Stimulated activated naive B cell treated with anti-CD40 and anti-IgM and Interleukin-4, amounts not matched to agents 10 μg/mL and 1 μg/mL and 100 μg/mL, for 72 hours (primary cell): ENCODE results near the gene SLC22A3.
A peak's percentile ranks its signal among the peaks of the same experiment; 100 is the strongest.
"Not testable (repeated sequence)": the region's sequence is repeated elsewhere in the genome, so short reads cannot be mapped to it uniquely, and the experiment has no call there.

ENCODE experiments used
- ATAC-seq, 2 donors: fragments of 150-1000 bp; cut with Tn5 transposase; replicated peaks; 2 replicates each; pipeline ENCODE4 v1.10.0; 2021; ENCODE audit warnings: moderate library complexity in 1 of 2
- DNase-seq: peaks from one replicate; pipeline ENCODE4 v3.0.0; 2021
- H3K27ac Mint-ChIP-seq: one replicate; pipeline ENCODE4 v1.8.0; 2022; ENCODE audit warnings: mild to moderate bottlenecking, mixed read lengths
- H3K27me3 Mint-ChIP-seq, 2 donors: one replicate each; pipeline ENCODE4 v1.8.0; 2022; ENCODE audit warnings: mixed read lengths in 2 of 2
- H3K36me3 Mint-ChIP-seq, 2 donors: one replicate each; pipeline ENCODE4 v1.8.0; 2022; ENCODE audit warnings: mixed read lengths in 2 of 2, mild to moderate bottlenecking in 1 of 2
- H3K4me1 Mint-ChIP-seq, 2 donors: one replicate each; pipeline ENCODE4 v1.8.0; 2022; ENCODE audit warnings: mixed read lengths in 2 of 2, mild to moderate bottlenecking in 1 of 2
- H3K4me3 Mint-ChIP-seq, 2 donors: one replicate each; pipeline ENCODE4 v1.8.0; 2022; ENCODE audit warnings: mild to moderate bottlenecking in 2 of 2, mixed read lengths in 2 of 2, moderate library complexity in 1 of 2
- H3K9me3 Mint-ChIP-seq, 2 donors: one replicate each; pipeline ENCODE4 v1.8.0; 2022; ENCODE audit warnings: mixed read lengths in 2 of 2, mild to moderate bottlenecking in 1 of 2

The SLC22A3 gene

GRCh38 chr6:160442151-160442550 is 94.0 kb downstream of the SLC22A3 start:
- Mint-ChIP-seq H3K4me3 (no peak overlapping the region), H3K27me3 (peaks cover 32 to 45% of the 10 kb centered on the region in 2 donors), H3K27ac (no peak overlapping the region), H3K4me1 (no peaks in the 10 kb centered on the region), H3K9me3 (peaks cover 2 to 7% of the 10 kb centered on the region in 2 donors), H3K36me3 (peaks cover 0 to 6% of the 10 kb centered on the region in 2 donors)
- ATAC-seq, result no peak
- no peak for DNase-seq

GRCh38 chr6:160445130-160445529 is 97.0 kb downstream of the SLC22A3 start:
- Mint-ChIP-seq H3K4me3 (no peak overlapping the region), H3K27ac (no peak overlapping the region), H3K4me1 (no peaks in the 10 kb centered on the region), H3K9me3 (peaks cover 6 to 11% of the 10 kb centered on the region in 2 donors), H3K36me3 (peaks cover 0 to 6% of the 10 kb centered on the region in 2 donors), H3K27me3 (peaks cover 29 to 47% of the 10 kb centered on the region in 2 donors)
- DNase-seq (no peak), ATAC-seq (no peak)

- ATAC-seq (no peak), DNase-seq (no peak)
- Mint-ChIP-seq H3K4me1 (no peaks in the 10 kb centered on the region), H3K4me3 (no peak overlapping the region), H3K27me3 (peaks cover 29 to 42% of the 10 kb centered on the region in 2 donors), H3K9me3 (peaks cover 6 to 11% of the 10 kb centered on the region in 2 donors), H3K27ac (no peak overlapping the region), H3K36me3 (peaks cover 0 to 6% of the 10 kb centered on the region in 2 donors)
Observed at GRCh38 chr6:160447350-160447749, 99.2 kb downstream of the SLC22A3 start.

- H3K27me3 Mint-ChIP-seq, result peaks cover 30 to 51% of the 10 kb centered on the region in 2 donors
- not testable (repeated sequence) for DNase-seq, ATAC-seq, H3K27ac Mint-ChIP-seq, H3K4me3 Mint-ChIP-seq, H3K4me1 Mint-ChIP-seq, H3K36me3 Mint-ChIP-seq
- peaks cover 6 to 11% of the 10 kb centered on the region in 2 donors for H3K9me3 Mint-ChIP-seq
Observed at GRCh38 chr6:160449787-160450186, 101.6 kb downstream of the SLC22A3 start.

- Mint-ChIP-seq H3K27ac (no peak overlapping the region), H3K4me3 (no peak overlapping the region), H3K9me3 (peaks cover 4 to 5% of the 10 kb centered on the region in 2 donors), H3K27me3 (peaks cover 23 to 40% of the 10 kb centered on the region in 2 donors), H3K4me1 (no peaks in the 10 kb centered on the region), H3K36me3 (no peaks in the 10 kb centered on the region)
- no peak for ATAC-seq
- DNase-seq, result no peak
Observed at GRCh38 chr6:160450849-160451248, 102.7 kb downstream of the SLC22A3 start.

- H3K9me3 Mint-ChIP-seq, result peaks cover 4% of the 10 kb centered on the region in 2 donors
- H3K27me3 Mint-ChIP-seq, result peaks cover 11 to 20% of the 10 kb centered on the region in 2 donors
- ATAC-seq (no peak), DNase-seq (no peak)
- peaks cover 6 to 13% of the 10 kb centered on the region in 2 donors for H3K4me1 Mint-ChIP-seq
- H3K36me3 Mint-ChIP-seq, result no peaks in the 10 kb centered on the region
- H3K4me3 Mint-ChIP-seq, result no peak overlapping the region
- H3K27ac Mint-ChIP-seq, result no peak overlapping the region
Observed at GRCh38 chr6:160454303-160454702, 106.1 kb downstream of the SLC22A3 start.

GRCh38 chr6:160455081-160455480 is 106.9 kb downstream of the SLC22A3 start:
- no peak overlapping the region for H3K27ac Mint-ChIP-seq
- H3K4me3 Mint-ChIP-seq, result no peak overlapping the region
- DNase-seq (no peak), ATAC-seq (no peak)
- H3K27me3 Mint-ChIP-seq, result peaks cover 11 to 20% of the 10 kb centered on the region in 2 donors
- H3K4me1 Mint-ChIP-seq, result peaks cover 11 to 18% of the 10 kb centered on the region in 2 donors
- H3K36me3 Mint-ChIP-seq, result no peaks in the 10 kb centered on the region
- H3K9me3 Mint-ChIP-seq, result no peaks in the 10 kb centered on the region

- Mint-ChIP-seq H3K4me3 (no peak overlapping the region), H3K9me3 (no peaks in the 10 kb centered on the region)
Observed at GRCh38 chr6:160455541-160456213, 107.5 kb downstream of the SLC22A3 start.

GRCh38 chr6:160456214-160456546 is 108.0 kb downstream of the SLC22A3 start:
- ATAC-seq, result peak in 1 of 2 donors; percentile 7
- Mint-ChIP-seq H3K4me3 (no peak overlapping the region), H3K27me3 (peaks cover 11 to 28% of the 10 kb centered on the region in 2 donors), H3K4me1 (peaks cover 19 to 29% of the 10 kb centered on the region in 2 donors), H3K9me3 (no peaks in the 10 kb centered on the region), H3K27ac (no peak overlapping the region), H3K36me3 (no peaks in the 10 kb centered on the region)
- DNase-seq, result no peak

More at GRCh38 chr6:160455541-160456213, 107.5 kb downstream of the SLC22A3 start:
- DNase-seq (peak; percentile 49), ATAC-seq (peak; percentile 80 to 84)
- peaks cover 11 to 23% of the 10 kb centered on the region in 2 donors for H3K27me3 Mint-ChIP-seq
- no peak overlapping the region for H3K27ac Mint-ChIP-seq
- H3K4me1 Mint-ChIP-seq, result peaks cover 16 to 24% of the 10 kb centered on the region in 2 donors
- no peaks in the 10 kb centered on the region for H3K36me3 Mint-ChIP-seq

- peaks cover 11 to 25% of the 10 kb centered on the region in 2 donors for H3K27me3 Mint-ChIP-seq
- DNase-seq (no peak), ATAC-seq (no peak)
- H3K9me3 Mint-ChIP-seq, result no peaks in the 10 kb centered on the region
- H3K4me3 Mint-ChIP-seq, result no peak overlapping the region
- peaks cover 28 to 42% of the 10 kb centered on the region in 2 donors for H3K4me1 Mint-ChIP-seq
- no peaks in the 10 kb centered on the region for H3K36me3 Mint-ChIP-seq
- H3K27ac Mint-ChIP-seq, result no peak overlapping the region
Observed at GRCh38 chr6:160457823-160458222, 109.6 kb downstream of the SLC22A3 start.

GRCh38 chr6:160461641-160462040 is 113.5 kb downstream of the SLC22A3 start:
- Mint-ChIP-seq H3K27me3 (peaks cover 0 to 15% of the 10 kb centered on the region in 2 donors), H3K4me1 (peaks cover 33 to 57% of the 10 kb centered on the region in 2 donors), H3K36me3 (no peaks in the 10 kb centered on the region), H3K27ac (peak overlapping the region; percentile 56), H3K9me3 (no peaks in the 10 kb centered on the region), H3K4me3 (no peak overlapping the region)
- no peak for ATAC-seq
- DNase-seq, result no peak

- H3K4me1 Mint-ChIP-seq, result peaks cover 33 to 57% of the 10 kb centered on the region in 2 donors
- peaks cover 1 to 20% of the 10 kb centered on the region in 2 donors for H3K27me3 Mint-ChIP-seq
- no peaks in the 10 kb centered on the region for H3K9me3 Mint-ChIP-seq
- H3K27ac Mint-ChIP-seq, result peak overlapping the region; percentile 56
- no peaks in the 10 kb centered on the region for H3K36me3 Mint-ChIP-seq
- no peak for DNase-seq
- H3K4me3 Mint-ChIP-seq, result no peak overlapping the region
- ATAC-seq, result no peak
Observed at GRCh38 chr6:160462116-160462515, 113.9 kb downstream of the SLC22A3 start.

GRCh38 chr6:160462551-160463109 is 114.5 kb downstream of the SLC22A3 start:
- H3K27ac Mint-ChIP-seq, result peak overlapping the region; percentile 49
- ATAC-seq, result peak; percentile 92 to 94
- H3K4me1 Mint-ChIP-seq, result peaks cover 32 to 54% of the 10 kb centered on the region in 2 donors
- H3K27me3 Mint-ChIP-seq, result peaks cover 5 to 23% of the 10 kb centered on the region in 2 donors
- no peaks in the 10 kb centered on the region for H3K36me3 Mint-ChIP-seq
- DNase-seq, result peak; percentile 26
- no peaks in the 10 kb centered on the region for H3K9me3 Mint-ChIP-seq
- H3K4me3 Mint-ChIP-seq, result peak overlapping the region; percentile 57 to 62

- DNase-seq, result no peak
- Mint-ChIP-seq H3K4me1 (peaks cover 25 to 43% of the 10 kb centered on the region in 2 donors), H3K27ac (no peak overlapping the region), H3K27me3 (peaks cover 11 to 28% of the 10 kb centered on the region in 2 donors), H3K4me3 (no peak overlapping the region), H3K9me3 (no peaks in the 10 kb centered on the region), H3K36me3 (no peaks in the 10 kb centered on the region)
- ATAC-seq, result no peak
Observed at GRCh38 chr6:160464744-160465143, 116.6 kb downstream of the SLC22A3 start.
